ENCODE data around the gene ETNK2. TPM values are rescaled to one million over a fixed set of nuclear protein-coding genes. Genes with fewer than 3 reads are reported as not detected.

The ETNK2 gene
- total RNA-seq, 1 donor from 2014 or later, result 5.0 TPM

DNA sequence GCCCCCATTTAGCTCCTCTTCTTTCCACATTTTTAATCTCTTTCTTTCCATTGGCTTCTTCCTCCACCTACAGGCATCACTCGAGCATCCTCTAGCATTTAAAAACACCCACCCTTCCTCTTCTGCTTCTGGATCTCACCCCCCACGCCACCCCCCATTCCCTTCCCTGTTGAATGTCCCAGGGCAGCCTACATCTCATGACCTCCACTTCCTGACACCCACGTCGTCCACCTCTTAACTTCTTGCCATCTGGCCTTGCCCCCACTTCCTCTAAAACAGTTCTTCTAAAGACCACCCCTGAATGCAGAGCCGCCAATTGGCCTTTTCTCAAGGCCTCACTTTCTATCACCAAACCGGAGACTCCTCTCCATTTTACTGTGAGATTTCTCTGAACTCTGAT lies 6.1 kb upstream of the ETNK2 start:
- Mint-ChIP-seq H3K36me3 (ENCODE audit: unreplicated experiment) (no peaks in the 10 kb centered on the region), H3K9me3 (ENCODE audit: unreplicated experiment) (peaks cover 4% of the 10 kb centered on the region), H3K4me1 (ENCODE audit: low read depth, unreplicated experiment) (no peaks in the 10 kb centered on the region), H3K4me3 (ENCODE audit: unreplicated experiment) (no peak overlapping the region), H3K27me3 (ENCODE audit: unreplicated experiment) (peaks cover 6% of the 10 kb centered on the region), H3K27ac (ENCODE audit: unreplicated experiment) (no peak overlapping the region)
- DNase-seq, result no peak
- TF ChIP-seq CTCF (IDR thresholded peaks at IDR 0.05; ENCODE audit: partially characterized antibody, unreplicated experiment), result no peak

GRCh38 chr1:204155881-204156280 lies 4.0 kb upstream of the ETNK2 start:
- H3K9me3 Mint-ChIP-seq (ENCODE audit: unreplicated experiment), result peaks cover 4% of the 10 kb centered on the region
- no peaks in the 10 kb centered on the region for H3K4me1 Mint-ChIP-seq (ENCODE audit: low read depth, unreplicated experiment)
- TF ChIP-seq CTCF (IDR thresholded peaks at IDR 0.05; ENCODE audit: partially characterized antibody, unreplicated experiment), result no peak
- no peak overlapping the region for H3K27ac Mint-ChIP-seq (ENCODE audit: unreplicated experiment)
- no peaks in the 10 kb centered on the region for H3K36me3 Mint-ChIP-seq (ENCODE audit: unreplicated experiment)
- peaks cover 9% of the 10 kb centered on the region for H3K27me3 Mint-ChIP-seq (ENCODE audit: unreplicated experiment)
- no peak overlapping the region for H3K4me3 Mint-ChIP-seq (ENCODE audit: unreplicated experiment)
- DNase-seq, result no peak

DNA sequence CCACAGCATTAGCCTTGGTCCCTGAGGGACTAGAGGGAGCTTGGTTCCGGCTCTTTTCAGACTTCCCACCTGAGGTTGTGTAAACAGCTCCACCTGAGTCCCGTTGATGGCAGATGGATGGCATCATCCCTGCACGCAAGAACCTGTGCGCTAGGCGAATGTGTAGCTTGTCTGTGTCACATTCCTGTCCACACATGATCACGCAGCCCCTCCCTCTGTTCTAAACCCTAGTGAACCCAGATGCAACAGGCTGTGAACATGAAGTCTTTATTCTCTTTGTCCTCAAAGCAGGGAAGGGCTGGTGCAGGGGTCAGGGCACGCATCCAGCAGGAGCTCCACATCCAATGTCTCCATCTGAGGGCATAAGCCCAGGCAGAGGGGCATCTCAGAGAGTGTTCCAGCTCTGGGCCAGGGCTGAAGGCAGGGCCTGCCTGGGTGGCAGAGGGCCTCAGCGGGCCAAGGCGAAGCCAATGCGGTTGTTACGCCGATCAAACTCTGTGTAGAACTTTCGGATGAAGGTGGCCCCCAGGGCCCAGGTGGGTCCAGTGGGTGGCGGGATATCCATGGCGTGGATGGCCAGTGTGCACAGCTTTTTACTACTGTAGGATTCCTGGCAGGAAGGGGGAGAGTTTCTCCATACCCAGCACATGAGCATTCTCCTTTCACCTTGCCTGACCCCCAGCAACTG lies 2.9 kb upstream of the ETNK2 start:
- Mint-ChIP-seq H3K36me3 (ENCODE audit: unreplicated experiment) (no peaks in the 10 kb centered on the region), H3K9me3 (ENCODE audit: unreplicated experiment) (peaks cover 4% of the 10 kb centered on the region), H3K4me1 (ENCODE audit: low read depth, unreplicated experiment) (no peaks in the 10 kb centered on the region), H3K27ac (ENCODE audit: unreplicated experiment) (no peak overlapping the region), H3K27me3 (ENCODE audit: unreplicated experiment) (peaks cover 13% of the 10 kb centered on the region), H3K4me3 (ENCODE audit: unreplicated experiment) (no peak overlapping the region)
- TF ChIP-seq CTCF (IDR thresholded peaks at IDR 0.05; ENCODE audit: partially characterized antibody, unreplicated experiment), result no peak
- DNase-seq, result no peak

- no peak for TF ChIP-seq CTCF (IDR thresholded peaks at IDR 0.05; ENCODE audit: partially characterized antibody, unreplicated experiment)
- H3K27ac Mint-ChIP-seq (ENCODE audit: unreplicated experiment), result no peak overlapping the region
- H3K27me3 Mint-ChIP-seq (ENCODE audit: unreplicated experiment), result peaks cover 15% of the 10 kb centered on the region
- H3K4me3 Mint-ChIP-seq (ENCODE audit: unreplicated experiment), result no peak overlapping the region
- no peaks in the 10 kb centered on the region for H3K4me1 Mint-ChIP-seq (ENCODE audit: low read depth, unreplicated experiment)
- DNase-seq, result no peak
- H3K36me3 Mint-ChIP-seq (ENCODE audit: unreplicated experiment), result no peaks in the 10 kb centered on the region
- H3K9me3 Mint-ChIP-seq (ENCODE audit: unreplicated experiment), result peaks cover 4% of the 10 kb centered on the region
Observed at GRCh38 chr1:204153667-204154066, 1.8 kb upstream of the ETNK2 start.

- Mint-ChIP-seq H3K36me3 (ENCODE audit: unreplicated experiment) (no peaks in the 10 kb centered on the region), H3K4me1 (ENCODE audit: low read depth, unreplicated experiment) (no peaks in the 10 kb centered on the region), H3K4me3 (ENCODE audit: unreplicated experiment) (peak overlapping the region; percentile 74), H3K9me3 (ENCODE audit: unreplicated experiment) (peaks cover 4% of the 10 kb centered on the region), H3K27me3 (ENCODE audit: unreplicated experiment) (peaks cover 21% of the 10 kb centered on the region), H3K27ac (ENCODE audit: unreplicated experiment) (no peak overlapping the region)
- DNase-seq, result no peak
- TF ChIP-seq CTCF (IDR thresholded peaks at IDR 0.05; ENCODE audit: partially characterized antibody, unreplicated experiment), result no peak
Observed at GRCh38 chr1:204152310-204153044, 633 bp upstream of the ETNK2 start.
